ENCODE results near the gene TRAPPC5. TPM values are rescaled to one million over a fixed set of nuclear protein-coding genes. Genes with fewer than 3 reads are reported as not detected.

TRAPPC5 gene
- total RNA-seq, 1 experiment from 2014 or later = 77.4 TPM

DNA sequence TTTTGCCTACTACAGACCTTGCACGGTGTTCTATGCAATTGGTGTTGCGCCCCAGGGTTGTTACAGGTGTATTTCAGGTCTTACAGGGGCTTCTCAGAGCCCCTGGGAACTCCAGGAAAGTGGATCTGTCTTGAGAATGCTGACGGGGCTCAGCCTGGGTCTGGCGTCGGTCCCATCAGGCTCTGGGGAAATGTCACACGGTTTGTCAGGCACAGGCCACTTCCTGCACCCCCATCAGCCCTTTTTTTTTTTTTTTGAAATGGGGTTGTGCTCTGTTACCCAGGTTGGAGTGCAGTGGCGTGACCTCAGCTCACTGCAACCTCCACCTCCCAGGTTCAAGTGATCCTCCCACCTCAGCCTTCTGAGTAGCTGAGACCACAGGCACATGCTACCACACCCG lies 38.0 kb downstream of the TRAPPC5 start:
- Mint-ChIP-seq H3K36me3 (ENCODE audit: insufficient read depth in 1 of 3, low read depth in 3 of 3) (no peaks in the 10 kb centered on the region), H3K27ac (no peak overlapping the region), H3K9me3 (no peaks in the 10 kb centered on the region; a peak in 2 of 5 replicates), H3K27me3 (ENCODE audit: low read depth) (peaks cover 35% of the 10 kb centered on the region), H3K4me1 (0 out of 4 replicates have a peak, but pooled peaks cover 0 to 5% of the 10 kb centered on the region in 2 experiments), H3K4me3 (no peak overlapping the region)
- Histone ChIP-seq H2AFZ (ENCODE audit: low read length) (no peak overlapping the region), H4K5ac (ENCODE audit: insufficient read length, low read depth, low read length) (no peak overlapping the region), H3K4ac (ENCODE audit: low read depth, low read length) (no peak overlapping the region), H3K4me1 (ENCODE audit: insufficient read depth, low read length) (no peaks in the 10 kb centered on the region), H2BK15ac (ENCODE audit: low read depth, low read length) (no peak overlapping the region), H3K27me3 (ENCODE audit: insufficient read depth, low read length) (no peaks in the 10 kb centered on the region), H3K23me2 (ENCODE audit: insufficient read length, low read depth, low read length, poor library complexity, severe bottlenecking) (no peaks in the 10 kb centered on the region), H2AK5ac (ENCODE audit: insufficient read length, low read length) (no peak overlapping the region), H3K79me1 (ENCODE audit: insufficient read depth, low read depth, low read length, poor library complexity, severe bottlenecking) (no peaks in the 10 kb centered on the region), H3K27ac (ENCODE audit: insufficient read length, low read depth, low read length) (no peak overlapping the region), H3K4me2 (ENCODE audit: insufficient read depth, insufficient read length, low read length) (no peak overlapping the region), H2BK5ac (ENCODE audit: insufficient read length, low read length) (no peak overlapping the region), H2BK120ac (ENCODE audit: low read depth, low read length, poor library complexity, severe bottlenecking) (no peak overlapping the region), H4K20me1 (ENCODE audit: control insufficient read depth, insufficient read depth, insufficient read length) (no peaks in the 10 kb centered on the region), H2BK20ac (ENCODE audit: low read depth, low read length, poor library complexity, severe bottlenecking) (no peak overlapping the region), H3T11ph (ENCODE audit: low read length) (no peak overlapping the region), H3K18ac (ENCODE audit: insufficient read length, low read depth, low read length) (no peak overlapping the region), H3K56ac (ENCODE audit: insufficient read length, low read depth, low read length) (no peak overlapping the region), H4K8ac (replicated peaks; ENCODE audit: insufficient read length, low read depth, low read length) (no peak overlapping the region), H3K23ac (ENCODE audit: insufficient read length, low read depth, low read length) (no peak overlapping the region), H4K91ac (ENCODE audit: insufficient read length, low read depth, low read length) (no peak overlapping the region), H3K9ac (ENCODE audit: extremely low read depth, insufficient read length, low read length) (no peak overlapping the region), H3K79me2 (ENCODE audit: insufficient read depth, low read length) (no peaks in the 10 kb centered on the region), H3K9me3 (ENCODE audit: control insufficient read depth, low read depth, low read length) (no peaks in the 10 kb centered on the region), H2BK12ac (ENCODE audit: insufficient read length, low read depth, low read length) (no peak overlapping the region), H3K14ac (ENCODE audit: insufficient read depth, low read length) (no peak overlapping the region)
- TF ChIP-seq, protein P1, sequence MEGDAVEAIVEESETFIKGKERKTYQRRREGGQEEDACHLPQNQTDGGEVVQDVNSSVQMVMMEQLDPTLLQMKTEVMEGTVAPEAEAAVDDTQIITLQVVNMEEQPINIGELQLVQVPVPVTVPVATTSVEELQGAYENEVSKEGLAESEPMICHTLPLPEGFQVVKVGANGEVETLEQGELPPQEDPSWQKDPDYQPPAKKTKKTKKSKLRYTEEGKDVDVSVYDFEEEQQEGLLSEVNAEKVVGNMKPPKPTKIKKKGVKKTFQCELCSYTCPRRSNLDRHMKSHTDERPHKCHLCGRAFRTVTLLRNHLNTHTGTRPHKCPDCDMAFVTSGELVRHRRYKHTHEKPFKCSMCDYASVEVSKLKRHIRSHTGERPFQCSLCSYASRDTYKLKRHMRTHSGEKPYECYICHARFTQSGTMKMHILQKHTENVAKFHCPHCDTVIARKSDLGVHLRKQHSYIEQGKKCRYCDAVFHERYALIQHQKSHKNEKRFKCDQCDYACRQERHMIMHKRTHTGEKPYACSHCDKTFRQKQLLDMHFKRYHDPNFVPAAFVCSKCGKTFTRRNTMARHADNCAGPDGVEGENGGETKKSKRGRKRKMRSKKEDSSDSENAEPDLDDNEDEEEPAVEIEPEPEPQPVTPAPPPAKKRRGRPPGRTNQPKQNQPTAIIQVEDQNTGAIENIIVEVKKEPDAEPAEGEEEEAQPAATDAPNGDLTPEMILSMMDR (conservative IDR thresholded peaks at IDR 0.05) = no peak
- no CpG with 5 or more reads among the region's 8 CpGs for WGBS (ENCODE audit: extremely low coverage, insufficient read length, low lambda C conversion rate)
- DNase-seq = no peak

Data from H9 (cell line).